Panc1 (cell line): ENCODE results near the gene CBY1.

Source experiments
- TF ChIP-seq, protein P1 (sequence below): fragments of 450-650 bp; IDR thresholded peaks from 2 replicates; pipeline ENCODE4 v1.5.1; 2017; ENCODE audit warnings: mild to moderate bottlenecking
- TF ChIP-seq, protein P2 (sequence below), 2 experiments: IDR thresholded peaks; 2 replicates each; pipeline ENCODE4 v1.6.1; 2011 to 2012; ENCODE audit warnings: low read depth in 2 of 2, control low read depth in 1 of 2, low read length in 1 of 2, mild to moderate bottlenecking in 1 of 2, moderate library complexity in 1 of 2; ENCODE audit not compliant: insufficient read depth in 1 of 2

DNA sequence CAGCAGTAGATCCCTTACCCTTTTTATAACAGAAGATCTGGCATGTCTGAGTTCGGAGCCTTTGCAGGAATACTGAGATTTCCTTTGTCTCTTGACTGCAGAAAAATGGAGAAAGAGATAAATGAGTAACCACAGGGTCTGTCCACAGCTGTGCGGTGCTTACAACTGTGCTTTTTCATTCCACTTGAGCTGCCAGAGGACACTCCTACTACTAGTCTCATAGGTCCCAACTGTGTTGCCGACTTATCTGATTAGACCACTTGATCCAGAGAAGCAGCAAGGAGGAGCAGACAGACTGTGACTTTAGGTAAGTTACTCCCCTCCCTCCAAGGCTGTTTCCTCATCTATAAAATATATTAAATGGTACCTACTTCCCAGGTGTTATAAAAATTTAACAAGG is 17.7 kb upstream of the CBY1 start:
- TF ChIP-seq, protein P1, sequence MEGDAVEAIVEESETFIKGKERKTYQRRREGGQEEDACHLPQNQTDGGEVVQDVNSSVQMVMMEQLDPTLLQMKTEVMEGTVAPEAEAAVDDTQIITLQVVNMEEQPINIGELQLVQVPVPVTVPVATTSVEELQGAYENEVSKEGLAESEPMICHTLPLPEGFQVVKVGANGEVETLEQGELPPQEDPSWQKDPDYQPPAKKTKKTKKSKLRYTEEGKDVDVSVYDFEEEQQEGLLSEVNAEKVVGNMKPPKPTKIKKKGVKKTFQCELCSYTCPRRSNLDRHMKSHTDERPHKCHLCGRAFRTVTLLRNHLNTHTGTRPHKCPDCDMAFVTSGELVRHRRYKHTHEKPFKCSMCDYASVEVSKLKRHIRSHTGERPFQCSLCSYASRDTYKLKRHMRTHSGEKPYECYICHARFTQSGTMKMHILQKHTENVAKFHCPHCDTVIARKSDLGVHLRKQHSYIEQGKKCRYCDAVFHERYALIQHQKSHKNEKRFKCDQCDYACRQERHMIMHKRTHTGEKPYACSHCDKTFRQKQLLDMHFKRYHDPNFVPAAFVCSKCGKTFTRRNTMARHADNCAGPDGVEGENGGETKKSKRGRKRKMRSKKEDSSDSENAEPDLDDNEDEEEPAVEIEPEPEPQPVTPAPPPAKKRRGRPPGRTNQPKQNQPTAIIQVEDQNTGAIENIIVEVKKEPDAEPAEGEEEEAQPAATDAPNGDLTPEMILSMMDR, result no peak
- TF ChIP-seq, protein P2, sequence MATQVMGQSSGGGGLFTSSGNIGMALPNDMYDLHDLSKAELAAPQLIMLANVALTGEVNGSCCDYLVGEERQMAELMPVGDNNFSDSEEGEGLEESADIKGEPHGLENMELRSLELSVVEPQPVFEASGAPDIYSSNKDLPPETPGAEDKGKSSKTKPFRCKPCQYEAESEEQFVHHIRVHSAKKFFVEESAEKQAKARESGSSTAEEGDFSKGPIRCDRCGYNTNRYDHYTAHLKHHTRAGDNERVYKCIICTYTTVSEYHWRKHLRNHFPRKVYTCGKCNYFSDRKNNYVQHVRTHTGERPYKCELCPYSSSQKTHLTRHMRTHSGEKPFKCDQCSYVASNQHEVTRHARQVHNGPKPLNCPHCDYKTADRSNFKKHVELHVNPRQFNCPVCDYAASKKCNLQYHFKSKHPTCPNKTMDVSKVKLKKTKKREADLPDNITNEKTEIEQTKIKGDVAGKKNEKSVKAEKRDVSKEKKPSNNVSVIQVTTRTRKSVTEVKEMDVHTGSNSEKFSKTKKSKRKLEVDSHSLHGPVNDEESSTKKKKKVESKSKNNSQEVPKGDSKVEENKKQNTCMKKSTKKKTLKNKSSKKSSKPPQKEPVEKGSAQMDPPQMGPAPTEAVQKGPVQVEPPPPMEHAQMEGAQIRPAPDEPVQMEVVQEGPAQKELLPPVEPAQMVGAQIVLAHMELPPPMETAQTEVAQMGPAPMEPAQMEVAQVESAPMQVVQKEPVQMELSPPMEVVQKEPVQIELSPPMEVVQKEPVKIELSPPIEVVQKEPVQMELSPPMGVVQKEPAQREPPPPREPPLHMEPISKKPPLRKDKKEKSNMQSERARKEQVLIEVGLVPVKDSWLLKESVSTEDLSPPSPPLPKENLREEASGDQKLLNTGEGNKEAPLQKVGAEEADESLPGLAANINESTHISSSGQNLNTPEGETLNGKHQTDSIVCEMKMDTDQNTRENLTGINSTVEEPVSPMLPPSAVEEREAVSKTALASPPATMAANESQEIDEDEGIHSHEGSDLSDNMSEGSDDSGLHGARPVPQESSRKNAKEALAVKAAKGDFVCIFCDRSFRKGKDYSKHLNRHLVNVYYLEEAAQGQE (IDR thresholded peaks at IDR 0.05; ENCODE audit: insufficient read depth in 1 of 2, low read depth in 2 of 2, low read length in 1 of 2), result no peak
